CD14-positive monocyte (primary cell): ENCODE results near the gene CD8B. TPM values are rescaled to one million over a fixed set of nuclear protein-coding genes. Genes with fewer than 3 reads are reported as not detected.
A peak's percentile ranks its signal among the peaks of the same experiment; 100 is the strongest.

ENCODE experiments used
- DNase-seq, 3 donors: peaks; one replicate each; pipeline ENCODE4 v3.0.0-alpha.2; 2011 to 2022
- H2AFZ ChIP-seq: 2 replicates; pipeline ENCODE4 v1.6.0; 2012; ENCODE audit warnings: mild to moderate bottlenecking, low read depth, low read length, inconsistent platforms; ENCODE audit not compliant: insufficient read depth, poor library complexity, severe bottlenecking
- H3K27ac ChIP-seq, 2 donors: 1 replicate in 1 of 2; 2 replicates in 1 of 2; pipeline ENCODE4 v1.5.1; 2012 to 2013; ENCODE audit warnings: low read length in 2 of 2, control low read depth in 1 of 2, inconsistent platforms in 1 of 2, low read depth in 1 of 2, mild to moderate bottlenecking in 1 of 2
- H3K27me3 ChIP-seq, 2 donors: one replicate each; pipeline versions ENCODE4 v1.6.0 to v1.6.1; 2011 to 2013; ENCODE audit warnings: low read length in 2 of 2; ENCODE audit not compliant: control insufficient read depth in 2 of 2, insufficient read depth in 2 of 2
- H3K36me3 ChIP-seq, 2 donors: replicated peaks in 1 of 2; 1 replicate in 1 of 2; 2 replicates in 1 of 2; pipeline versions ENCODE4 v1.5.1 to v1.6.1; 2012 to 2013; ENCODE audit warnings: low read length in 2 of 2, control low read depth in 1 of 2, inconsistent platforms in 1 of 2, mild to moderate bottlenecking in 1 of 2; ENCODE audit not compliant: insufficient read depth in 2 of 2, control insufficient read depth in 1 of 2
- H3K4me1 ChIP-seq, 2 donors: 1 replicate in 1 of 2; 2 replicates in 1 of 2; pipeline versions ENCODE4 v1.5.1 to v1.6.1; 2012 to 2013; ENCODE audit warnings: low read length in 2 of 2, control low read depth in 1 of 2, inconsistent platforms in 1 of 2, mild to moderate bottlenecking in 1 of 2, moderate library complexity in 1 of 2; ENCODE audit not compliant: insufficient read depth in 2 of 2, control insufficient read depth in 1 of 2
- H3K4me2 ChIP-seq: replicated peaks from 2 replicates; pipeline ENCODE3; 2012; ENCODE audit warnings: low read length, moderate library complexity, mild to moderate bottlenecking; ENCODE audit not compliant: poor library complexity, severe bottlenecking; ENCODE audit errors: extremely low read depth
- H3K4me3 ChIP-seq, 3 experiments: fragments of 200-600 bp in 1 of 3; sonication (generic) in 1 of 3; replicated peaks in 1 of 3; 1 replicate in 2 of 3; 2 replicates in 1 of 3; pipeline ENCODE4 v1.5.1; 2011 to 2013; ENCODE audit warnings: low read length in 3 of 3, mild to moderate bottlenecking in 3 of 3, control low read depth in 2 of 3, low read depth in 2 of 3, inconsistent platforms in 1 of 3, moderate library complexity in 1 of 3
- H3K79me2 ChIP-seq: 2 replicates; pipeline ENCODE4 v1.6.0; 2012; ENCODE audit warnings: mild to moderate bottlenecking, control low read depth, inconsistent platforms, low read length, moderate library complexity; ENCODE audit not compliant: insufficient read depth
- H3K9ac ChIP-seq: 2 replicates; pipeline ENCODE4 v1.6.0; 2017; ENCODE audit warnings: low read length, mild to moderate bottlenecking; ENCODE audit not compliant: insufficient read depth, poor library complexity, severe bottlenecking
- H3K9me3 ChIP-seq, 2 donors: replicated peaks in 1 of 2; 1 replicate in 1 of 2; 2 replicates in 1 of 2; pipeline versions ENCODE4 v1.5.1 to v1.6.1; 2012 to 2013; ENCODE audit warnings: low read length in 2 of 2, control low read depth in 1 of 2; ENCODE audit not compliant: control insufficient read depth in 1 of 2, insufficient read depth in 1 of 2
- H4K20me1 ChIP-seq: 2 replicates; pipeline ENCODE4 v1.6.0; 2012; ENCODE audit warnings: mild to moderate bottlenecking, low read length, control low read depth, moderate library complexity; ENCODE audit not compliant: insufficient read depth
- H3K27ac Mint-ChIP-seq, 7 donors: one replicate each; pipeline ENCODE4 v1.8.0; 2020; ENCODE audit warnings: mild to moderate bottlenecking in 7 of 7, mixed read lengths in 7 of 7, moderate library complexity in 6 of 7, inconsistent platforms in 2 of 7
- H3K27me3 Mint-ChIP-seq, 3 donors: one replicate each; pipeline ENCODE4 v1.8.0; 2021 to 2022; ENCODE audit warnings: low read depth in 3 of 3, mild to moderate bottlenecking in 3 of 3, mixed read lengths in 3 of 3, moderate library complexity in 3 of 3, inconsistent platforms in 1 of 3
- H3K36me3 Mint-ChIP-seq, 2 donors: one replicate each; pipeline ENCODE4 v1.8.0; 2020; ENCODE audit warnings: mixed read lengths in 2 of 2, inconsistent platforms in 1 of 2, mild to moderate bottlenecking in 1 of 2
- H3K4me1 Mint-ChIP-seq: one replicate; pipeline ENCODE4 v1.8.0; 2020; ENCODE audit warnings: mild to moderate bottlenecking, mixed read lengths
- H3K4me3 Mint-ChIP-seq, 2 donors: one replicate each; pipeline ENCODE4 v1.8.0; 2020; ENCODE audit warnings: mild to moderate bottlenecking in 2 of 2, mixed read lengths in 2 of 2, moderate library complexity in 1 of 2
- H3K9me3 Mint-ChIP-seq, 7 donors: one replicate each; pipeline ENCODE4 v1.8.0; 2020 to 2022; ENCODE audit warnings: mixed read lengths in 7 of 7, mild to moderate bottlenecking in 6 of 7, moderate library complexity in 6 of 7, inconsistent platforms in 2 of 7
- WGBS: methylation state at CpG from one replicate; pipeline ENCODE4 v1.1.5; 2013; ENCODE audit warnings: missing lambda C conversion rate; ENCODE audit not compliant: insufficient coverage; 5-methylcytosine and 5-hydroxymethylcytosine counted together
- intact Hi-C, 2 donors: fragments of 100-400 bp; cut with micrococcal nuclease; formaldehyde crosslinking; loops; one replicate each; pipeline versions ENCODE4 v1.15.0 to v1.15.1; 2023
- polyA plus RNA-seq, 3 donors: library from polyadenylated mRNA; depleted of rRNA in 1 of 3; unstranded in 2 of 3; stranded (reverse) in 1 of 3; fragments of 300-500 nt in 2 of 3; fragments of >200 nt in 1 of 3; fragmentation: Illumina TruSeq in 2 of 3; gene quantifications; 1 replicate in 2 of 3; 2 replicates in 1 of 3; pipeline ENCODE4 v1.2.3, GENCODE V29; 2012 to 2021
- TF ChIP-seq, protein P1 (sequence below): fragments of 200-600 bp; IDR thresholded peaks from one replicate; pipeline ENCODE4 v1.8.0; 2022; ENCODE audit warnings: antibody characterized with exemption, mild to moderate bottlenecking

Gene CD8B
- polyA plus RNA-seq, 3 donors = 1.5 to 1.6 TPM; not detected in 1

DNA sequence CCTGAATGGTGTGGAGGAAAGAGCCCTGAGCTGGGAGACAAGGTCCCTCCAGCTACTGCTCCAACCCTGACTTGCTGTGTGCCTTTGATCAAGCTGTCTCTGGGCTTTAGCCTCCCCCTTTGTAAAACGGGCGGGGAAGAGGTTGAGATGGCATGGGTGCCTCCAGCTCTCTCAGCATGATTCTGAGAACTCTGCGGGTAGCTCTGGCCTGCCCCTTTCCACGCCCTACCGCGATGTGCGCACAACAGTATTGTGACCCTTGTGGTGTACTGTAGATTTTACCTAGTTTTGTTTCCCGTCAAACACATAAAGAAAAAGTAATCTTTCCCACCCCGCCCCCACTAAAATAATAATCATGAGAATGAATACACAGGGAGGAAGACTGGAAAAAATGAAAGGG is 76.2 kb downstream of the CD8B start:
- peaks cover 37% of the 10 kb centered on the region for H3K4me1 Mint-ChIP-seq
- Histone ChIP-seq H3K79me2 (no peaks in the 10 kb centered on the region), H3K36me3 (no peaks in the 10 kb centered on the region), H3K4me3 (no peak overlapping the region), H3K9me3 (peaks cover 0 to 20% of the 10 kb centered on the region in 2 donors), H3K27me3 (peaks cover 21 to 35% of the 10 kb centered on the region in 2 donors), H3K27ac (no peak overlapping the region), H2AFZ (no peak overlapping the region), H3K4me1 (peaks cover 13 to 23% of the 10 kb centered on the region in 2 donors), H4K20me1 (no peaks in the 10 kb centered on the region), H3K9ac (no peak overlapping the region), H3K4me2 (no peak overlapping the region)
- peaks cover 0 to 5% of the 10 kb centered on the region in 2 donors for H3K36me3 Mint-ChIP-seq
- H3K27me3 Mint-ChIP-seq = peaks cover 35 to 48% (median 41%) of the 10 kb centered on the region in 3 donors
- peak overlapping the region in 2 of 7 donors; percentile 21 to 28 for H3K27ac Mint-ChIP-seq
- 83% methylated on average over 2 of the region's 9 CpGs for WGBS
- peak overlapping the region in 1 of 2 donors; percentile 49 for H3K4me3 Mint-ChIP-seq
- intact Hi-C loops = no loop called here
- no peak for DNase-seq
- H3K9me3 Mint-ChIP-seq = peaks cover 0 to 13% (median 0%) of the 10 kb centered on the region in 7 donors
- TF ChIP-seq, protein P1, sequence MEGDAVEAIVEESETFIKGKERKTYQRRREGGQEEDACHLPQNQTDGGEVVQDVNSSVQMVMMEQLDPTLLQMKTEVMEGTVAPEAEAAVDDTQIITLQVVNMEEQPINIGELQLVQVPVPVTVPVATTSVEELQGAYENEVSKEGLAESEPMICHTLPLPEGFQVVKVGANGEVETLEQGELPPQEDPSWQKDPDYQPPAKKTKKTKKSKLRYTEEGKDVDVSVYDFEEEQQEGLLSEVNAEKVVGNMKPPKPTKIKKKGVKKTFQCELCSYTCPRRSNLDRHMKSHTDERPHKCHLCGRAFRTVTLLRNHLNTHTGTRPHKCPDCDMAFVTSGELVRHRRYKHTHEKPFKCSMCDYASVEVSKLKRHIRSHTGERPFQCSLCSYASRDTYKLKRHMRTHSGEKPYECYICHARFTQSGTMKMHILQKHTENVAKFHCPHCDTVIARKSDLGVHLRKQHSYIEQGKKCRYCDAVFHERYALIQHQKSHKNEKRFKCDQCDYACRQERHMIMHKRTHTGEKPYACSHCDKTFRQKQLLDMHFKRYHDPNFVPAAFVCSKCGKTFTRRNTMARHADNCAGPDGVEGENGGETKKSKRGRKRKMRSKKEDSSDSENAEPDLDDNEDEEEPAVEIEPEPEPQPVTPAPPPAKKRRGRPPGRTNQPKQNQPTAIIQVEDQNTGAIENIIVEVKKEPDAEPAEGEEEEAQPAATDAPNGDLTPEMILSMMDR = no peak

- no peaks in the 10 kb centered on the region for H3K36me3 ChIP-seq
- intact Hi-C loops = no loop called here
- Mint-ChIP-seq H3K9me3 (peaks cover 0 to 3% (median 0%) of the 10 kb centered on the region in 7 donors), H3K27me3 (peaks cover 19 to 35% (median 25%) of the 10 kb centered on the region in 3 donors), H3K4me3 (no peak overlapping the region), H3K36me3 (peaks cover 0 to 1% of the 10 kb centered on the region in 2 donors), H3K4me1 (peaks cover 26% of the 10 kb centered on the region), H3K27ac (peak overlapping the region in 3 of 7 donors; percentile 3 to 72 (median 46))
- TF ChIP-seq, protein P1 = no peak
- H3K79me2 ChIP-seq = no peaks in the 10 kb centered on the region
- 95% methylated on average over 2 of the region's 8 CpGs for WGBS
- H3K9ac ChIP-seq = no peak overlapping the region
- H3K4me3 ChIP-seq = no peak overlapping the region
- peaks cover 10 to 18% of the 10 kb centered on the region in 2 donors for H3K27me3 ChIP-seq
- no peak overlapping the region for H3K4me2 ChIP-seq
- H2AFZ ChIP-seq = no peak overlapping the region
- H3K27ac ChIP-seq = no peak overlapping the region
- DNase-seq = peak in 1 of 3 donors; percentile 10
- peaks cover 0 to 6% of the 10 kb centered on the region in 2 donors for H3K9me3 ChIP-seq
- no peaks in the 10 kb centered on the region for H4K20me1 ChIP-seq
- peaks cover 7 to 8% of the 10 kb centered on the region in 2 donors for H3K4me1 ChIP-seq
Observed at GRCh38 chr2:86783615-86784339, 77.9 kb downstream of the CD8B start.
